Right kidney (tissue), 1 donor: ENCODE results near the gene MXD4.

Experiments used
- DNase-seq: peaks from one replicate; pipeline ENCODE4 v3.0.0-alpha.2; 2016

MXD4 gene

GRCh38 chr4:2295900-2296442, 34.1 kb upstream of the MXD4 start:
- DNase-seq: no peak

- no peak for DNase-seq
Observed at GRCh38 chr4:2295500-2295899, 33.6 kb upstream of the MXD4 start.

- DNase-seq: no peak
Observed at GRCh38 chr4:2292646-2293108, 30.8 kb upstream of the MXD4 start.

GRCh38 chr4:2291705-2292645, 30.1 kb upstream of the MXD4 start:
- DNase-seq: no peak

GRCh38 chr4:2290974-2291704, 29.2 kb upstream of the MXD4 start:
- DNase-seq: no peak

GRCh38 chr4:2290488-2290887, 28.6 kb upstream of the MXD4 start:
- DNase-seq: no peak

- DNase-seq: no peak
Observed at GRCh38 chr4:2289955-2290333, 28.0 kb upstream of the MXD4 start.

- no peak for DNase-seq
Observed at GRCh38 chr4:2289311-2289954, 27.5 kb upstream of the MXD4 start.

- DNase-seq: no peak
Observed at GRCh38 chr4:2288051-2288541, 26.2 kb upstream of the MXD4 start.

GRCh38 chr4:2287594-2287915, 25.6 kb upstream of the MXD4 start:
- no peak for DNase-seq

- no peak for DNase-seq
Observed at GRCh38 chr4:2286904-2287593, 25.1 kb upstream of the MXD4 start.

GRCh38 chr4:2285613-2286381, 23.9 kb upstream of the MXD4 start:
- DNase-seq: no peak

GRCh38 chr4:2284934-2285612, 23.2 kb upstream of the MXD4 start:
- DNase-seq: no peak

- no peak for DNase-seq
Observed at GRCh38 chr4:2284161-2284933, 22.4 kb upstream of the MXD4 start.

GRCh38 chr4:2283199-2283711, 21.3 kb upstream of the MXD4 start:
- DNase-seq: no peak

- no peak for DNase-seq
Observed at GRCh38 chr4:2281575-2282343, 19.9 kb upstream of the MXD4 start.

GRCh38 chr4:2280531-2281300, 18.8 kb upstream of the MXD4 start:
- DNase-seq: no peak

- DNase-seq: no peak
Observed at GRCh38 chr4:2277956-2278355, 16.0 kb upstream of the MXD4 start.
